Iris pigment epithelial cell (primary cell): ENCODE data around the gene ANKRD13A.
"Not testable (repeated sequence)": the region's sequence is repeated elsewhere in the genome, so short reads cannot be mapped to it uniquely, and the experiment has no call there.

ENCODE experiments used
- DNase-seq: peaks from one replicate; pipeline ENCODE4 v3.0.0-alpha.2; 2011; ENCODE audit warnings: low read depth

ANKRD13A gene

GRCh38 chr12:110007881-110008280 is 8.7 kb downstream of the ANKRD13A start:
- no peak for DNase-seq

DNA sequence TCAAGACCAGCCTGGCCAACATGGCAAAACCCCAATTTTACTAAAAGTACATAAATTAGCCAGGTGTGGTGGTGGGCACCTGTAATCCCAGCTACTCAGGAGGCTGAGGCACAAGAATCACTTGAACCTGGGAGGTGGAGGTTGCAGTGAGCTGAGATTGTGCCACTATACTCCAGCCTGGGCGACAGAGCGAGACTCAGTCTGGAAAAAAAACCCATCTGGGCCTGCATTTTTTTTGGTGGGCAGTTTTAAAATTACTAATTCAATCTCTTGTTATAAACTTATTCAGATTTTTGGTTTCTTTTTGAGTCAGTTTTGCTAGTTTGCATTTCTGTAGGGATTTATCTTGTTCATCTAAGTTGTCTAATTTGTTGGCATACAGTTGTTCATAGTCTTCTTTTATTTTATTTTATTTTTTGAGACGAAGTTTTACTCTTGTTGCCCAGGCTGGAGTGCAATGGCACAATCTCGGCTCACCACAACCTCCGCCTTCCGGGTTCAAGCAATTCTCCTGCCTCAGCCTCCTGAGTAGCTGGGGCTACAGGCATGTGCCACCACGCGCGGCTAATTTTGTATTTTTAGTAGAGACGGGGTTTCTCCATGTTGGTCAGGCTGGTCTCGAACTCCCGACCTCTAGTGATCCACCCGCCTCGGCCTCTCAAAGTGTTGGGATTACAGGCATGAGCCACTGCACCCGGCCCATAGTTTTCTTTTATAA is 9.6 kb downstream of the ANKRD13A start:
- not testable (repeated sequence) for DNase-seq

DNA sequence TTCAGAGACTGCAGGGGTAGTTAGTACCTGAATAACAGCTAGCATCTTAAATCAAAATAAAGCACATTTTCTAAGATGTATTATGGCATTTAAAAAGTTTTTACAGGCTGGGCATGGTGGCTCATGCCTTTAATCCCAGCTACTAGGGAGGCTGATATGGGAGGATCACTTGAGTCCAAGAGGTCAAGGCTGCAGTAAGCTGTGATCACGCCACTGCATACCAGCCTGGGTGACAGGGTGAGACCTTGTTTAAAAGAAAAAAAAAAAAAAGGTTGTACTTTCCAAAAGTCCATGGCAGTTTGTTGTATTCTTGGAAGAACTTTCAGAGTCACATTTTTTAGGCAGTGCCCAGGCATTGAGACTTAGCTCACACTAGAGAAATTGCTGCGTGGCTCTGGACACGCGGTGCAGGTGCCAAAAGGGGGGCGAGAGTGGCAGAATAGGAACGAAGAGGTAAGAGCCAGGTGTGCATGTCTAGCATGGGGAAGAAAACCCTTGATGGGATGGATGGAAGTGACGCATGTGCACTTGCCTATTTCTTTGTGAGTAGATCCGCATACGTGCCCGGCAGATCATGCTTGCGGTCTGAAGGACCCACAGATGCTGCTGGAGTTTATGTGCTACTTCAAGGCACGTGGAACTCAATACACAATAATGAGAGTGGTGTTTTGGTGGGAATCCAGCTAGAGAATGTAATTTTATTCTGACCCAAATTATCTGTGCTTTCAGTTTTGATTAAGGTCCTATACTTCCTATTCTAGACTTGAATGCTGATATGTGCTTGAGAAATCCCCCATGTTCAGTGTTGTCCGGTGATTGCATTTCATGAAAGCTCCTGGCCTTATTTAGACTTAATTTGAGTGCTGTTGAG is 11.9 kb downstream of the ANKRD13A start:
- DNase-seq, result no peak

DNA sequence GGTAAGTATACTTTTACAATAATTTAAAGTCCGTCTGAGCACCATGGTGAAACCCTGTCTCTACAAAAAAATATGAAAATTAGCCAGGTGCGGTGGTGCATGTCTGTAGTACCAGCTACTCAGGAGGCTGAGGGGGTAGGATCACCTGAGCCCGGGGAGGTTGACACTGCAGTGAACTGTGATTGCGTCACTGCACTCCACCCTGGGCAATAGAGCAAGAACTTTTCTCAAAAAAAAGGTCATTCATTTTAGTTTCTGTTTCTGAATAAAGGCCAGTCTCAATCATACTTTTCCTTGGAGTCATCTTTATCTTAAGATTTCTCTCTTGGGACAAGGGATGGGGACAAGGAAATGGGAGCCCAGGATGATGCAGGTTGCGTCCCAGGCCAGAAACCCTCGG is 12.9 kb downstream of the ANKRD13A start:
- DNase-seq, result peak; percentile 54

- DNase-seq, result no peak
Observed at GRCh38 chr12:110012659-110013058, 13.4 kb downstream of the ANKRD13A start.

DNA sequence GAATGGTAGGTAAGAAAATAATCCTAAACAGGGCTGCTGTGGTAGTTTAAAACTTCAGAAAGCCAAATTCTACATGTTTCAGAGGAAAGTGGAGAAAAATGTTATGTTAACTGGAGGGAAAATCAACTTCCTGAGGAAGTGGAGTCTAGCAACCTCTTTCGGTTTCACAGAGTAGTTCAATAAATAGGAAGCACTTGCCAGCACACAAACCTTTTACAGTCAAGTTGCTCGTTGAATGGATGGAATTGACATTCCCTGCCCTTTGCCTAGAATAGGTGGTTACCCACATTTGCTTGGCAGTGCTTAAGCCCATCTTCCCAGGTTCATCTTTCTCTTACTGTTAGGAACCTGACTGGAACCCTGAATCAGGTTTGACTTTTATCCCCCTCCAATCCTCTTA is 15.9 kb downstream of the ANKRD13A start:
- DNase-seq, result no peak

DNA sequence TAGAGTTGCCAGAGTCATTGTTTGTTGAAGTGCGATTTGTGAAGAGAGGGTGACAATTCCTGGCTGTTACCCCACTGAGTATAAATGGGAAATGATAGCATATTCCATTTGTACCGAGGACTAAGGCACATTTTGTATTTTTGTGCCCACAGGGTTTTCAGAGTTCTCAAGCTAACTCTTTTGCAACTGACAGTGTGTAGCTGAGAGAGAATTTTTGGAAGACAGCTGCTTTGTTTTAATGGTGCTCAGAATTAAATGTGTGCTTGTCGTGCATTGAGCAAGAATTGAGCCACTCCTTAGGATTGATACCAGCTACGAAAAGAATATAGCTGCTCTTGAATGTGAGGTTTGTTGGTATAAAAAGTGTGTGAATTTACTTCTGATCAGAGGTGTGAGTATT is 21.7 kb downstream of the ANKRD13A start:
- no peak for DNase-seq

DNA sequence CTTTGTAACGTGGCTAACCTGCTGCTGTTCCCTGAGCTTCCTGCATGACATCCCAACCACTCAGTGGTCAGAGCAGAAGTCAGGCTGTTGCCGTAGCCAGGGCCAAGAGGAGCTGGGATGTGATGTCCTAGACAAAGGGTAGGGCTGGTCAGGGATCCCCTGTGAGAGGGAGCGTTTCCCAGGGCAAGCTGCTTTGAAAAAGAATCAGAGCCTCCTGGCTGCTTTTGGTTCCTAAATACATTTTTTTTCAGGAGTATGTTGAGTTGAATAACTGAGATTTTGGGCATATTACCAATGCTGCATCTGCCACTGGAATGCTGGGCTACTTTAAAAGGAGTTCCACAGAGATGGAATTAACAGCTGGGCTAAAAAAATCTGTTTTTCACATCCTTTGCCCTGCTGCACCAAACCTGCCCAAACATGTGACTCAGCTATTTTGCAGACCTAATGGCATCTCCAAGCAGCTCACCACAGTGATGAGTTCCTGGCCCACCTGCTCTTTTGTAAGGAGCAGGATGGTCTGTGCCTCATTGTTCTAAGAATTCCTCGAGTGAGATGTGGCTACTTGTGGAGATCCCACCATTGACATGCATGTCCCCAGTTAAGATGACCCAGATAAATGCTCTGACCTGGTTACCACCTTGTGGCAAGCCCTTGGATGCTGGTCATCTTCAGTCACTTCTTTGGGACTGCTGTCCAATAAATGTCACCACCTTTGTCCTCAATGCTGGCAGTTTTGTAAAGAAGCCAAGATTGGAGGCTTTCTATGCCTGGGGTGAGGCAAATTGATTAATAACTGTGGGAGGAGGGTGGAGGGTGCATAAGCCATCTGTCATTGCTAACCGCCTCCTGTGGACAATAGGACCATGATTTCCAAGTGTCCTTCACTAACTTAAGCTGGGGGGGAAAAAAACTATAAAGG is 24.1 kb downstream of the ANKRD13A start:
- DNase-seq, result peak; percentile 51

DNA sequence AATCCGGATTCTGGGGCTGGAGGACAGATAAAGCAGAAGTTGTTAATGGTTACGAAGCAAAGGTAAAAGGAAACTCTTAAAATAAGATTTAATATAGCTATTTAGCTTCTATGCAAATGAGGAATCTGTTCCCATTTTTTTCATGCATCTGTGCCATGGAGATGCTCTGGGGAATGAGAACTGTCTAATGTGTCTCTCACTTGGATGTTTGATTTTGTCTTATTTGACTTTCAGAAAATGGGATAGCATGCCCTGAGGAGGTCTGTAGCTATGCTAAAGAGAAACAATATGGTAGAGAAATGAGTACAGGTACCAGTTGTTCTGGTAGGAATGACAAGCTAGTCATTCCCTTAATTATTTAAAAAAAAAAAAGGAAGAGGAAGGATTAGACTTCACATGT is 24.8 kb downstream of the ANKRD13A start:
- DNase-seq, result no peak

DNA sequence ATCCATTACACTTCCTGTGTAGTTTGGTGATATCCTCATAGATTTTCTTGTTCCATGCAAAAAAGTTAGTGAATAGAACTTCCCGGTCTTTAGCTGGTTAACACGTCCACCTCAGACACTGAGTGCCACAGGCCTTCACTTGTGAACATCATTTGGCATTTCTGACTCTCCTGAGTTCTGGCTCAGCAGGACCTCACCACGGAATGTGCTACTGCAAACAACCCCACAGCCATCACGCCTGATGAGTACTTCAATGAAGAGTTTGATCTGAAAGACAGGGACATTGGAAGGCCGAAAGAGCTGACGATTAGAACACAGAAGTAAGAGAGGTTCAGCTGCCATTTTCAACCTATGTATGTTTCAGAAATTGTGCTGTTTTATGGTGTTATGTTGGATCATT is 29.1 kb downstream of the ANKRD13A start:
- DNase-seq, result no peak

- no peak for DNase-seq
Observed at GRCh38 chr12:110029290-110029815, 30.1 kb downstream of the ANKRD13A start.

DNA sequence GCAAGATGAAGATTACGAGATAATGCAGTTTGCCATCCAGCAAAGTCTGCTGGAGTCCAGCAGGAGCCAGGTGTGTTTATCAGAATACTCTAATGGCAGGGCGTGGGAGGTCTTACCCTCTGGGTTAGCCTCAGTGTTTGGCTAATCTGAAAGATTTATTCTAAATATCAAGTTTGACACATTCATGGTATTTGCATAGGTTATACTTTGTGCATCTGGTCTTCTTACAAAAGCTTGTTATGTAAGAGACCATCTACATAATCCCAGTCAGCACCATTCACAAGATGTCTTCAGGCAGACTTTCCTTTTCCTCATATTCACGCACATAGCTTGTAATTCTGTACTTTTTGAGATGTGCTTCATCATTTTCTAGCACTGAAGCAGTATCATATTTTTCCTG is 34.7 kb downstream of the ANKRD13A start:
- DNase-seq, result no peak

- DNase-seq, result no peak
Observed at GRCh38 chr12:110035534-110036104, 36.4 kb downstream of the ANKRD13A start.

DNA sequence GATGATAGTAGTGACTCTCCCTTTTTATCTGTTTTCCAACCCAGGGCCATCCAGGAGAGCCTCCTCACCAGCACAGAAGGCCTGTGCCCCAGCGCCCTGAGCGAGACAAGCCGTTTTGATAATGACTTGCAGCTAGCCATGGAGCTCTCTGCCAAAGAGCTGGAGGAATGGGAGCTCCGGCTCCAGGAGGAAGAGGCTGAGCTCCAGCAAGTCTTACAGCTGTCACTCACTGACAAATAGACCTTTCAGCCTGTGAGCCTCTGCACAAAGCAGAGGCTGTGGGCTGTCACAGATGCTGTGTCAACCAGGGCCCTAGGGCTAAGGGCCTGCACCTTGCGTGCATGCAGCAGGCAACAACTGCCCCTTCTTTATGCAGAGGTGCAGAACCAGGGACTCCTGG is 38.1 kb downstream of the ANKRD13A start:
- DNase-seq, result no peak

GRCh38 chr12:110038741-110039084 is 39.5 kb downstream of the ANKRD13A start:
- no peak for DNase-seq

DNA sequence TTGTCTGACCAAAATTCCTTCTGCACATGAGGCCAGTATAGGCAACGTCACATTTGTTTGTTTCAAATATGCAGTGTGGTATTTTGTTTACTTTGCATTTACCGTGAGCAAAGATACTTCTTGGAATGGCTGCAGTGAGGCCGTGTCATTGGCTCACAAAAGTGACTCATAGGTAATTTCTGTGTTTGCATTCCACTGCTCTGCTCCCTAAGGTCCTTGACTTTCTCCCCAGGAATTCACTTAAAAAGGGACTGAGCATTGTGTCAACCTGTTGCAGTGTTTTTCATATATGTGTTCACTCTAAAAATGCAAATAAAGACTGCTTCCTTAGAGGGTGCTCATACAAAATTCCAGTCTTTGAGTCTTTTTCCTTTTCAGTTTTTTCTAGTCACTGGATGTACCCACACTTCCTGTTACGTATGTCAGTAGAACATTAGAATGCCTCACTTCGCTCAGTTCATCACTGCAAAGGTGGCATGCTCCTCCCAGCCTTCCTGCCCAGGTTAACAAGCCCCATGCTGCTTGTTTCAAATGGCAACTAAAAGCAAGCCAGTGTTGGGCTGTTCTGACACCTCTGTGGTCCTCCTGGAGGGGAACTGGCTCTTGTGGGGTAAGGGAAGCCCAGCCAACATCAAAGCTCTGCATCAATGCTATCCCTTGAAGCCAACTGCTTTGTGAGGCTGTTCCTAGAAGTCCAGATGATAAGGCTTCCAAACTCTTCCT is 40.0 kb downstream of the ANKRD13A start:
- DNase-seq, result peak; percentile 97

- no peak for DNase-seq
Observed at GRCh38 chr12:110042264-110042663, 43.0 kb downstream of the ANKRD13A start.

DNA sequence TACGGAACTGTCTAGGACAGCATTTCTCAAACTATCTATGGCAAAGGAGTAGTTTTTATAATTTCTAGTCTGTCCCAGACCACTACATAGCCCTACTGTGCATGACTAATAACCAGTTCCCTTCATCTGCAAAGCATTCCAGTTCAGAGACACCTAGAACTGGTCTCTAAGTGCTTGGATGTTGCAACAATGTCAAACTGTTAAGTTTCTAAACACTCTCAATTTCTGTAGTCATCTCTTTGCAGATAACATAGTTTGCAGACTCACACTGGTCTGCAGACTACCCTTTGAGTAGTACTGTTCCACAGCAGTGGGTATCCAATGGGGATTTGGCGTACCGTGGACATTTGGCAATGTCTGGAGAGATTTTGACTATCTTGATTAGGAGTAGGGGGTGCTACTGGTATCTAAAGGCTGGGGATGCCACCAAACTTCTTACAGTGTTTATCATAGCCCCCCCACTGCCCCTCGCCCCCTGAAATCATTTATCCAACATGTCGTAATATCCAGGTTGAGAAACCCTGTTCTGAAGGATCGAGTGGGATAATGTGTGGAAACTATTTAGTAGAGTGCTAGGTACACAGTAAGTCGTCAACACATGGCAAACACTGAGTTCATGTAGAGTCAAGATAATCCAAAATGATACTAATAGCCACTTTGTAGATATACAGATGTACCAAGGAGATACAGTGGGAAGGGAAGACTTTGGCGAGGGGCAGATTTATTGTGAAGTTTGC is 47.4 kb downstream of the ANKRD13A start:
- peak; percentile 84 for DNase-seq

DNA sequence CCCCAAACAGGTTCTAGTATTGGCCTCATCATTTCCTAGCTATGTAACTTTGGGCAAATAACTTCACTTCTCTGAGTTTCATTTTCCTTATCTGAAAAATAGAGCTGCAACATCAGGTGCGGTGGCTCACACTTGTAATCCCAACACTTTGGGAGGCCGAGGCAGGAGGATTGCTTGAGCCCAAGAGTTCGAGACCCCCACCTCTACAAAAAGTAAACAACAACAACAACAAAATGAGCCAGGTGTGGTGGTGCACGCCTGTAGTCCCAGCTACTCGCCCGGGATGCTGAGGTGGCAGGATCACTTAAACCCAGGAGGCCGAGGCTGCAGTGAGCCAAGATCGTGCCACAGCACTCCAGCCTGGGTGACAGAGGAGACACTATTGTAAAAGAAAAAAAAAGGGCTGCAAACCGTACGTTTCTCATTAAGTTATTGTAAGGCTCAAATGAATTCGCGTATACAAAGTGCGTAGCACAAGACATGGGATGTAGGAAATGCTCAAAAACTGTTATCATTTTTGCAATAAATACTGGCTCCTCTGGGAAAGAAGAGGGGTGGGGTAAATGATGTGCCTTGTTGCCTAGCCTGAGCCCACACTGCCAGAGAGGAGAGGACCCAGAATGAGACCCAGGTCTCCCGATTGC is 48.2 kb downstream of the ANKRD13A start:
- DNase-seq, result no peak
